ENCODE data around the gene NTNG1. TPM values are rescaled to one million over a fixed set of nuclear protein-coding genes. Genes with fewer than 3 reads are reported as not detected.

NTNG1 gene
- total RNA-seq, 1 experiment from 2014 or later, result 1.5 TPM

DNA sequence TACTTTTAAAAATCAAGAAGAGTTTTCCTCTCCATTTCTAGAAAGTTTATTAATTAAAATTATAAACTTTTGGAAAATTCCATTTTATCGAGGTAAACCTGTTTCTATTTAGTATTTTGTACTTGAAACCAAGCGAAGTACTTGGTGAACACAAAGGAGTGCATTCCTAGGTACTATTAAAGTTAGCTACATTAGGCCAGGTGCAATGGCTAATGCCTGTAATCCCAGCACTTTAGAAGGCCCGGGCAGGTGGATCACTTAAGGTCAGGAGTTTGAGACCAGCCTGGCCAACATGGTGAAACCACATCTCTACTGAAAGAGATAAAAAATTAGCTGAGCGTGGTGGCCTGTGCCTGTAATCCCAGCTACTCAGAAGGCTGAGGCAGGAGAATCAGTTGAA lies 292.2 kb downstream of the NTNG1 start:
- Mint-ChIP-seq H3K27me3 (ENCODE audit: low read depth) (no peaks in the 10 kb centered on the region; the same call in 1 of the 2 replicates), H3K27ac (no peak overlapping the region), H3K4me1 (peaks cover 27 to 30% of the 10 kb centered on the region in 2 experiments), H3K4me3 (no peak overlapping the region), H3K9me3 (no peaks in the 10 kb centered on the region; a peak in 1 of 5 replicates), H3K36me3 (ENCODE audit: insufficient read depth in 1 of 3, low read depth in 3 of 3) (peaks cover 0 to 2% (median 0%) of the 10 kb centered on the region in 3 experiments; a peak in 2 of 7 replicates)
- H4K8ac ChIP-seq (replicated peaks; ENCODE audit: insufficient read length, low read depth, low read length), result no peak overlapping the region
- H3K9ac ChIP-seq (ENCODE audit: extremely low read depth, insufficient read length, low read length), result no peak overlapping the region
- DNase-seq, result no peak
- H3K27ac ChIP-seq (ENCODE audit: insufficient read length, low read depth, low read length), result no peak overlapping the region
- no peak overlapping the region for H2BK5ac ChIP-seq (ENCODE audit: insufficient read length, low read length)
- H3K18ac ChIP-seq (ENCODE audit: insufficient read length, low read depth, low read length), result no peak overlapping the region
- H2AK5ac ChIP-seq (ENCODE audit: insufficient read length, low read length), result no peak overlapping the region
- no peak overlapping the region for H3K4me2 ChIP-seq (ENCODE audit: insufficient read depth, insufficient read length, low read length)
- H3K23me2 ChIP-seq (ENCODE audit: insufficient read length, low read depth, low read length, poor library complexity, severe bottlenecking), result no peaks in the 10 kb centered on the region
- H3K79me1 ChIP-seq (ENCODE audit: insufficient read depth, low read depth, low read length, poor library complexity, severe bottlenecking), result no peaks in the 10 kb centered on the region
- no peak overlapping the region for H2BK15ac ChIP-seq (ENCODE audit: low read depth, low read length)
- H4K91ac ChIP-seq (ENCODE audit: insufficient read length, low read depth, low read length), result no peak overlapping the region
- no peak overlapping the region for H3K23ac ChIP-seq (ENCODE audit: insufficient read length, low read depth, low read length)
- H2BK20ac ChIP-seq (ENCODE audit: low read depth, low read length, poor library complexity, severe bottlenecking), result no peak overlapping the region
- H3K56ac ChIP-seq (ENCODE audit: insufficient read length, low read depth, low read length), result no peak overlapping the region
- TF ChIP-seq CTCF (conservative IDR thresholded peaks at IDR 0.05), result no peak
- no peak overlapping the region for H4K5ac ChIP-seq (ENCODE audit: insufficient read length, low read depth, low read length)
- no peak overlapping the region for H2AFZ ChIP-seq (ENCODE audit: low read length)
- no peaks in the 10 kb centered on the region for H3K27me3 ChIP-seq (ENCODE audit: insufficient read depth, low read length)
- H3K9me3 ChIP-seq (ENCODE audit: control insufficient read depth, low read depth, low read length), result no peaks in the 10 kb centered on the region
- no peak overlapping the region for H3T11ph ChIP-seq (ENCODE audit: low read length)
- no peak overlapping the region for H2BK12ac ChIP-seq (ENCODE audit: insufficient read length, low read depth, low read length)
- peaks cover 3% of the 10 kb centered on the region; the same call in 1 of the 2 replicates for H3K4me1 ChIP-seq (ENCODE audit: insufficient read depth, low read length)
- no peaks in the 10 kb centered on the region for H3K79me2 ChIP-seq (ENCODE audit: insufficient read depth, low read length)
- H3K4ac ChIP-seq (ENCODE audit: low read depth, low read length), result no peak overlapping the region
- no CpG with 5 or more reads among the region's 4 CpGs for WGBS (ENCODE audit: extremely low coverage, insufficient read length, low lambda C conversion rate)
- no peaks in the 10 kb centered on the region for H4K20me1 ChIP-seq (ENCODE audit: control insufficient read depth, insufficient read depth, insufficient read length)
- no peak overlapping the region for H3K14ac ChIP-seq (ENCODE audit: insufficient read depth, low read length)
- no peak overlapping the region for H2BK120ac ChIP-seq (ENCODE audit: low read depth, low read length, poor library complexity, severe bottlenecking)
